BE2C (cell line): Measurements from ENCODE around the gene ACAD11.

ENCODE experiments used
- DNase-seq: peaks from one replicate; pipeline ENCODE4 v3.0.0-alpha.2; 2020
- H3K27me3 ChIP-seq: fragments of 250-450 bp; sonication (Bioruptor Pico); 2 replicates; pipeline ENCODE4 v1.5.1; 2020; ENCODE audit warnings: mild to moderate bottlenecking
- H3K36me3 ChIP-seq: fragments of 250-450 bp; sonication (Bioruptor Pico); 2 replicates; pipeline ENCODE4 v1.5.1; 2020; ENCODE audit warnings: mild to moderate bottlenecking
- H3K4me1 ChIP-seq: fragments of 250-450 bp; sonication (Bioruptor Pico); 2 replicates; pipeline ENCODE4 v1.5.1; 2020
- H3K4me3 ChIP-seq: 2 replicates; pipeline ENCODE4 v1.5.1; 2011; ENCODE audit warnings: low read depth, low read length
- H3K9me3 ChIP-seq: fragments of 250-450 bp; sonication (Bioruptor Pico); 2 replicates; pipeline ENCODE4 v1.5.1; 2020
- TF ChIP-seq, protein P1 (sequence below): IDR thresholded peaks from 2 replicates; pipeline ENCODE4 v1.5.1; 2012; ENCODE audit warnings: mild to moderate bottlenecking, low read depth, low read length

Gene ACAD11

DNA sequence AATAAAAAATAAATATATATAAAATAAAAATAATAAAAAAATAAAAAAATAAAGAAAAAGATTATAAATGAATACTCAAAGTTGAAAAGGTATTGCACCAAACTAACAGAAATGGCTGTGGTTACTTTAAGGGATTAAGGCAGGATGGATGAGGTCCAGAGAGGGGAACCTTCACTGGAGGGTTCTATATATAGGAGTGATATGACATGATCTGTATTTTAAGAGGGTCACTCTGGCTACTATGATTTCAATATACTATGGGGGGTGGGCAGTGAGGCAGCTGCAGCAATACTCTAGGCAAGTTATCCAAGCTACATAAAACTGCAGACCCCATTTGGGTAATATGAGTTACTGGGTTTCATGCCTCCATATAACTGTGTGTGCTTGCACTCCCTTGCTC is 24.6 kb downstream of the ACAD11 start:
- TF ChIP-seq, protein P1, sequence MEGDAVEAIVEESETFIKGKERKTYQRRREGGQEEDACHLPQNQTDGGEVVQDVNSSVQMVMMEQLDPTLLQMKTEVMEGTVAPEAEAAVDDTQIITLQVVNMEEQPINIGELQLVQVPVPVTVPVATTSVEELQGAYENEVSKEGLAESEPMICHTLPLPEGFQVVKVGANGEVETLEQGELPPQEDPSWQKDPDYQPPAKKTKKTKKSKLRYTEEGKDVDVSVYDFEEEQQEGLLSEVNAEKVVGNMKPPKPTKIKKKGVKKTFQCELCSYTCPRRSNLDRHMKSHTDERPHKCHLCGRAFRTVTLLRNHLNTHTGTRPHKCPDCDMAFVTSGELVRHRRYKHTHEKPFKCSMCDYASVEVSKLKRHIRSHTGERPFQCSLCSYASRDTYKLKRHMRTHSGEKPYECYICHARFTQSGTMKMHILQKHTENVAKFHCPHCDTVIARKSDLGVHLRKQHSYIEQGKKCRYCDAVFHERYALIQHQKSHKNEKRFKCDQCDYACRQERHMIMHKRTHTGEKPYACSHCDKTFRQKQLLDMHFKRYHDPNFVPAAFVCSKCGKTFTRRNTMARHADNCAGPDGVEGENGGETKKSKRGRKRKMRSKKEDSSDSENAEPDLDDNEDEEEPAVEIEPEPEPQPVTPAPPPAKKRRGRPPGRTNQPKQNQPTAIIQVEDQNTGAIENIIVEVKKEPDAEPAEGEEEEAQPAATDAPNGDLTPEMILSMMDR = no peak
- H3K4me1 ChIP-seq = peaks cover 4% of the 10 kb centered on the region; the same call in 1 of the 2 replicates

DNA sequence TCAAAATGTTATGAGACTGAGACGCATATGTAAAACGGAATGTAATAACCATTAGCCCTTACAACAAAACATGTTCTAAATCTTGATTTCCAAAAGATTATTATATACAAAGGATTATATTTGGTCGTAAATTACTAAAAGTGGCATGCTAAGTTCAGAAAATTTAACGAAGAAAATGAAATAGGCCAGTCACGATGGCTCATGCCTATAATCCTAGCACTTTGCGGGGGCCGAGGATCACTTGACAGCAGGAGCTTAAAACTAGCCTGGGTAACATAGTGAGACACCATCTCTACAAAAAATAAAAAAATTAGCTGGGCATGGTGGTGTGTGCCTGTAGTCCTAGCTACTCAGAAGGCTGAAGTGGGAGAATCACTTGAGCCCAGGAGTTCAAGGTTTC is 29.0 kb downstream of the ACAD11 start:
- no peaks in the 10 kb centered on the region for H3K36me3 ChIP-seq
- no peak for DNase-seq
- no peaks in the 10 kb centered on the region for H3K9me3 ChIP-seq
- no peaks in the 10 kb centered on the region for H3K27me3 ChIP-seq
- TF ChIP-seq, protein P1 = no peak
- peaks cover 4% of the 10 kb centered on the region; the same call in 1 of the 2 replicates for H3K4me1 ChIP-seq
- H3K4me3 ChIP-seq = no peak overlapping the region

More for the DNA sequence above, 24.6 kb downstream of the ACAD11 start:
- no peaks in the 10 kb centered on the region for H3K9me3 ChIP-seq
- no peaks in the 10 kb centered on the region for H3K27me3 ChIP-seq
- H3K4me3 ChIP-seq = no peak overlapping the region
- DNase-seq = no peak
- H3K36me3 ChIP-seq = no peaks in the 10 kb centered on the region

GRCh38 chr3:132629928-132630327 is 29.7 kb downstream of the ACAD11 start:
- TF ChIP-seq, protein P1 = no peak
- H3K36me3 ChIP-seq = no peaks in the 10 kb centered on the region
- DNase-seq = no peak
- H3K27me3 ChIP-seq = no peaks in the 10 kb centered on the region
- no peak overlapping the region for H3K4me3 ChIP-seq
- peaks cover 4% of the 10 kb centered on the region; the same call in 1 of the 2 replicates for H3K4me1 ChIP-seq
- H3K9me3 ChIP-seq = no peaks in the 10 kb centered on the region

DNA sequence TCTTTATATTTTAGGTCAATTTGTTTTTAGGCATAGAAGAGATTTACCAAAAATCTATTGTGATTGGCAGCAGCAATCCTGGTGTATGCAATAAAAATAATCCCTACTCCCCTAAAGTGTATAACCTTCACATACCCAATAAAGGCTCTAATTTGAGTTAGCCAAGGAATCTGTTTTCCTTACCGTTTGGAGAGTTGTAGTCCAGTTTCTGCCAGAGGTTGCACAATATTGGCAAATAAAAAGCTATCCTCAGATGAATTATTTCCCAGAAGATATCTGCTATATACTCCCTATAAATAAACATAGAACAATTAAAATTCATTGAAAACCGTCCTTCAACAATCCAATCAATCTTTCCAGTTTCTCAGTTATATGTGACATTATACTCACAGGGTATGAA is 31.5 kb downstream of the ACAD11 start:
- TF ChIP-seq, protein P1 = no peak
- peaks cover 4% of the 10 kb centered on the region; the same call in 1 of the 2 replicates for H3K4me1 ChIP-seq

DNA sequence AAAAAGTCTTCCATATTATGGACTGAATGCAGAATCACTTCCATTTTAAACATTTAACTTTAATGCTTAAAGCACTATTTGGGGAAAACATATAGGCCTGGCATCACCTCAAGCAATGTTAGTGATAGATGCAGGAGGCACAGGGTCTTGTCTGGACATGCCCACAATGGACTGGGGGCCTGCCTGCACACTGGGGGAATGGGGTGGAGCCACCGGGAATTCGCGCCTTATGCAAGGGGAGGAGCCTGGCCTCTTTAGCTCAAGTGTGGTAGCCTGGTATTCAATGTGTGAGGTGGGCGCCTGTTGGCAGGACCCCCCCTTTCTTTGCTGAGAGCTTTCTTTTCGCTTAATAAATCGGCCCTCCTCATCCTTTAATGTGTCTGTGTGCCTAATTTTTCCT is 32.7 kb downstream of the ACAD11 start:
- no peak overlapping the region for H3K4me3 ChIP-seq
- H3K4me1 ChIP-seq = peaks cover 4% of the 10 kb centered on the region; the same call in 1 of the 2 replicates
- no peak for DNase-seq
- no peaks in the 10 kb centered on the region for H3K27me3 ChIP-seq
- no peaks in the 10 kb centered on the region for H3K9me3 ChIP-seq
- no peaks in the 10 kb centered on the region for H3K36me3 ChIP-seq
- TF ChIP-seq, protein P1 = no peak

More for the DNA sequence above, 31.5 kb downstream of the ACAD11 start:
- DNase-seq = no peak
- H3K36me3 ChIP-seq = no peaks in the 10 kb centered on the region
- no peaks in the 10 kb centered on the region for H3K9me3 ChIP-seq
- H3K4me3 ChIP-seq = no peak overlapping the region
- no peaks in the 10 kb centered on the region for H3K27me3 ChIP-seq

- no peak for DNase-seq
- Histone ChIP-seq H3K4me1 (no peaks in the 10 kb centered on the region), H3K9me3 (no peaks in the 10 kb centered on the region), H3K4me3 (no peak overlapping the region), H3K27me3 (no peaks in the 10 kb centered on the region), H3K36me3 (no peaks in the 10 kb centered on the region)
- TF ChIP-seq, protein P1 = no peak
Measured at GRCh38 chr3:132625613-132626012, 34.0 kb downstream of the ACAD11 start.
